Activated CD4-positive, CD25-positive, alpha-beta regulatory T cell treated with anti-CD3 and anti-CD28 coated beads, Interleukin-2, amount 50 U/mL, for 72 hours (primary cell): ENCODE measurements around the gene GABBR2.
"Not testable (repeated sequence)": the region's sequence is repeated elsewhere in the genome, so short reads cannot be mapped to it uniquely, and the experiment has no call there.

Experiments
- DNase-seq: peaks from one replicate; pipeline ENCODE4 v3.0.0; 2021

GABBR2 gene

DNA sequence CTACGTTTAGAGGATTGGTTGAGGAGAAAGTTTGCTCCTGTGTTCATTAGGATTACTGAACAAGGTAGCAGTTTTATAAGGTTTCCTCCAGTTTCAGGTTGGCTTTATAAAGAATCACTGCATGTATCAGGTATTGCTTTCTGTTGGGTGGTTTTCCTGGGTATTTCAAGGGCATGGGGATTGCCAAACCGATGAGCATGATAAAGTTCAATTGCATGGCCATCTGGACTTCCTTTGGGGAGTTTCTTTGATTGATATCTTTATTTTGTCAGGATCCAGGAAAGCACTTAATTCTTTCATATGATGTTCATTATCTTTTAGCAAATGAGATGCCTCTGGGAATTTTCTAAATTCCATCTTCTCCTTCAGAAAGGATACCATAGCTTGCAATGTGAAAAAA, 10.3 kb upstream of the GABBR2 start:
- no peak for DNase-seq

DNA sequence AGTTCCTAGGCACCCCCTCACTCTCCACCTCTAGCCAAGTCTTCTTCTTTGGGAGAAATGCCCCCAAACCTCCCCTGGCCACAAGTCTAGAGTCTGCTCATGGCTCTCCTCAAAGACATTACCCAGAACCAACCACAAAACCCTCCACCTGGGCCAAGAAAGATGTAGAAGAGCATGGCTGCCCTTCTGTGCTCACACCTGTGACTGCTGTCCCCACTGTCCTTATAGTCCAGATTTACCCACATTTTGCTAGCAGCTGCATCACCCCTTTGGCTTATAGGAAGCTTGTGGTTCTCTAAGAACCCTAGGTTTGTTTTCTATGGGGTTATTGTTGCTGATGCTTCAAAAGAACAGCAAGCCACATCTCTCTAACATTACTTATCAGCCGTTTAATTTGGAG, 6.1 kb upstream of the GABBR2 start:
- DNase-seq = no peak

DNA sequence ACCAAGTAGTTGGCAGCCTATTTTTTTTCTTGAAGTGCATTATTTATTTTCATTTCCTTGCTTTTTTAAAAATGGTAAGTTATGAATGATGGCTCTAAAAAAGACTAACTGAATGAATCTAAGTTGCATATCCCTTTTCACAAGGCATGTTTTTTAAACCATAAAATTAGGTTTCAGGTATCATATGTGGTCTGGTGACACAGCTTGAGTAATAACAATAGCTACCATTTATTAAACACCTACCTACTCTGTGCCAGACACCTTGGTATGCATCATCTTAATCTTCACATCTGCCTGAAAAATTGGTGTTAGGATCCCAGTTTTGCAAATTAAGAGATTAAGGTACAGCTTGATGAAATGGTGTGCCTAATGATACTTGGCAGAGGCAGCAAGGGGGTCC, 4.3 kb upstream of the GABBR2 start:
- DNase-seq = no peak

DNA sequence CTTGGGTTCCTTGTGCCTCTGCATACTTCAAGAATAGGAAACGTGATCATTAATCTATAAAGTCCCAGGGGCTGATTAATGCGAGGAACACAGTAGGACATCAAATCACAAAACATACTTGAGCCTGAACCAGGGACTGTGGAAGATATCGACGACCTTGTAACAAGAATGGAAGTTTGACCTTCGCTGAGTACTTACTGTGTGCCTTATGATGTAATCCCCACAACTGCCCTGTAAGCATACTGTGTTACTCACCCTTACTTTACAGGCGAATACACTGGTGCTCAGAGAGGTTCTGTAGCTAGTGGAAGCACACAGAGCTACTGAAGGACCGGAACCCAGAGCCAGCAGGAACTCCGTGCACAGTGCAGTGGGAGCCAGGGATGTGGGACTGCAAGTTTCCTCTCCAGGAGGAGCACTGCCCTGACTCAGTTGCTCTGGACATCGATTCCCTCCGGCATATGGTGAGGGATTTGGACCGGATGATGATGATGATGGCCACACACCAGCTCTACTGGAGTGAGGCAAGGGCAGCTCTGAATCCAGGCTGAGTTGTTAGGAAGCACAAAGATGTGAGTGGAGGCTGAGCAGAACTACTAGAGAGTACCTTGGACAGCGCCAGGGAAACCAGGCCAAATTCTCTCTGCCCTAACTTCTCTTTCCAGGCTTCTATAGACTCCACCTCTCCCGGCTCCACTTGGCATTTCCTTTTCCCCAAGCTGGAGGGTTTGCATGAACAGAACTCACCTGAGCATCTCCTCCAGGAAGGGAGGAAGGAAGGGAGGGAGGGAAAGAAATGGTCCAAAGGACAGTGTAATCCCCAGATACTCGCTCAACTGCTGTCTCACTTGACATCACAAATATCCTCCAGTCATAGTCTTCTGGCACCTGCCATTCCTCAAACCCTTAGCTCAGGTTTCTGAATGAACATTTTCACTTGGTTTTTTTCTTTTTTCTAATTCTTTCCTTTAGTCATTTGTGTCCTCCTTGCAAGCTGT, 1.5 kb upstream of the GABBR2 start:
- DNase-seq = no peak

DNA sequence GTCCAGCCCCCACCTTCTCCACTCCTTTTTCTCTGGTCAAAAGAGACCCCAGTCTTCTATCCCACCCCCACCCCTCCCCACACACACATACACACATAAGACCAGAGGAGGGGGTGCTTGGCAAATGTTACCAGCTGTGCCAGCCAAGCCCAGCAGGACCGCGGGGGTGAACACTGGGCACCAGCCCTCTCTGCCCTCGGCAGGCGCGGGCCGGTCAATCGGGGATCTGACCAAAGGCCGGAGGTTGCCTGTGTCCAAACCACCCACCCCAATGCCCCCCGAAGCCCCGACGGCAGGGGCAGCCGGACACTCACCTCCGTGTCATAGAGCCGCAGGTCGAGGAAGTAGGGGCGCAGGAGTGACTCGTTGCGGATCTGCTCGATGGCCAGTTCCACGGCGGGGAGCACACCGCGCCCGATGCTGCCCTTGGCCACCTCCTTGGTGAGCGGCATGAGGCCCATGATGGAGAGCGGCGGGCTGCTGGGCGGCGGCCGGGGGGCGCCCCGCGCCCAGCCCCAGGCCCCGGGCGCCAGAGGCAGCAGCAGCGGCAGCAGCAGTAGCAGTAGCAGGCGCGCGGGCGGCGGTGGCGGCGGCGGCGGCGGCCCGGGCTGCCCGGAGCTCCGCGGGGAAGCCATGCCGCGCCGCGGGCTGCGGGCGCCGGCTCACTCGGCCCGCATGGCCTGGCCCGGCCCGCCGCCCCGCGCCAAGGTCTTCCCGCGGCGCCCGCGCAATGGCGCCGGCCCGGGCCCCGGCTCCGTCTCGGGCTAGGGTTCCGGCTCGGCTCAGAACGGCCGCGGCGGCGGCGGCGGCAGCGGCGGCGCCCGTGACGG, 417 bp downstream of the GABBR2 start:
- no peak for DNase-seq

DNA sequence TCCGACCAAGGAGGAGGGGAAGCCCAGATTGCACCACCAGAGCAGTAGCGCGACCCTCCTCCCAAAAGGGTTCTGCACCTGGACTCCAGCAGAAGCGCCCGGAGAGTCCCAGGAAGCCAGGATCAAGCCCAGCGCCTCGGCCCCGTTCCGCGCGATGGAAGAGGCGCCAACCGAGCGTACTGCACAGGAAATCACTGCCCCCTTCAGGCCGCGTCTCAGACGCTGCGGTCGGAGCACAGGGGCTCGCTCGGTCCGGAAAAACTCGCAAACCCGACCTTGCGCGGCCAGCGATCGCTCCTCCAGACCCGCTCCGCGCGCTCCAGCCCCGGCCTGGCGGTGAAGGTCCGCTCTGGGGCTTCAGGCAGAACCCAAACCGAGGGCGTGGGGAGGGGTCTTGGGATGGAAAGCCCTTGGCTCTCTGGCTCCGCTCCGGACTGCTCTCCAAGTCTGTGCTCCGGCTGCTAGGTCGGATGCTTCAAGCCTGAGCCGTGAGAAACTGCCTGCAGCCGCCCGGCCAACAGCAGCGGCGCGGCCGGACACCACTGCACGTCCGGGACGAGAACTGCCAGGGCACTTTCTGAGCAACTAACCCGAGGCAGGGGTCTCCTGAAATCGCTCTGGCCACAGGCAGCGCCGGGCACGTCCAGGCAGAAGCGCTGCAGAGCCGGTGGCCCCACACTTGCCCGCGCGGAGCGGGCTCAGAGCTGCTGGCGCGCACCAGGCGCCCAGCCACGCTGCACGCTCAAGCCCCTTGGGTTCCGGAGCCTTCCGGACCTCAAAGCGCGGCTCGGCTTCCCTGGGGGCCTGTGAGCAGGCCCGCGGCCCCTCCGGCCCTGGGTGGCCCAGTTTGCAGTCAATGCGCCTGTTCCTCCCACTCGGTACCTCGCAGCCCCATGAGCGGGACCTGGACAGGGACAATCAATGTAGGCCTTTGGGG, 1.3 kb downstream of the GABBR2 start:
- no peak for DNase-seq

DNA sequence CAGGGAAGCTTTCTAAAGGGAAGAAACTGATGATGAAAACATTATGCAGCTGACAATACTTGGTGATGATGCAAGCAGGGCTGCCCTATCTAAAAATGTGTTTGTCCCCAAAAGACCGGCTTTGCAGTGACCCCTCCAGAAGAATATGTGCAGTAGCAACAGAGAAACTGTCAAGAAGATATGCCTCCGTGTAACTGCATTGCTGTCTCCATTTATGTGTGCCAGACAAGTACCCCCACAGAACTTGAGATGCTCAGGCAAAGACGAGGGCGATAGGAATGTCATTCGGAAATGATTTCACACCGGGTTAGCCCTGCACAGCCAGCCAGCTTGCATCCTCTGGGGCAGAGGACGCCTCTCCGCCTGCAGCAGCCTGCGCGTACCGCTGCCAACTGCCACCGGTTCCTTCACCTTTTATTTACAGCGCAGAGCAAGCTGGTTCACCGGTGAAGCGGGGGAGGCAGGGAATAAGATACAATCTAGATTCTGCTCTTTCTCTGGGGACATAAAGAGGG, 2.0 kb downstream of the GABBR2 start:
- no peak for DNase-seq

DNA sequence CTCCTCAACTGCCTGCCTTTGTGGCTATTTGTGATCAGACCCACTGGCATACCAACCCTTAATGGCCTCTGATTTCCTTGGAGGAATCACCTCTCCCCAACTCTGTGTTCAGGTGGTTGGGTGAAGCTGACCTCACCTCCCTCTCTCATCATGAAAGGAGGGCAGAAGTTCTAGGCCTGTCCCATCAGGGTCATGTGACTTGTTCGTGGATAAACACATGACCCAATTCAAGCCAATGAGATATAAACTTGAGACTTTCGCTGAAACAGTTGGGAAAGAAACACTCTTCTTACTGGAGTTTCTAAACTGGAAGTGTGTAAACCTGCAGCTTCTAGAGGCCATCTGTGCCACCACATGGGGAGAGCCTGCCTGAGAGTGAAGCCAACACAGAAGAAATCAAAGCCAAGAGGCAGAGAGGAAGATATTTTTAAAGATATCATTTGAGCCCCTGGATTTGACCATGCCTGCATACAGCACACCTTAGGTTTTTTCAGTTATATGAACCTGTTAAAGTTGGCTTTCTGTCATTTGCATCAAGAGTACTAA, 5.8 kb downstream of the GABBR2 start:
- no peak for DNase-seq

DNA sequence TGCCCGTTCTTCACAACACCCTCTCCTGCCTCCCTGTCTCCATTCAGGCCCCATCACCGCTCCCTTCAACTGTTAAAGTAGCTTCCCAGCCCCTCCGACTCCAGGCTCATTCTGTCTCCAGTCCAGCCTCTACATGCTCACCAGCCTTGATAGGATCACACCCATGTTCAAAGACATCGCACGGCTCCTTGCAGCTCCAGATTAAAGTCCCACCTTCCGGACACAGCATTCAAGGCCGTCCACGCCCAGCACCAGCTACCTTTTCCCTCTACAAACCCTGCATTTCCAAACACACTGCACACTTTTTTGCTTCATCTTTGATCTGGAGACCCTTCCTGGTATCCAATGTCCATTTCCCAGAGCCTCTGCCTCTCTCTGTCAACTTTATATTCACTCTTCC, 6.4 kb downstream of the GABBR2 start:
- DNase-seq = no peak

DNA sequence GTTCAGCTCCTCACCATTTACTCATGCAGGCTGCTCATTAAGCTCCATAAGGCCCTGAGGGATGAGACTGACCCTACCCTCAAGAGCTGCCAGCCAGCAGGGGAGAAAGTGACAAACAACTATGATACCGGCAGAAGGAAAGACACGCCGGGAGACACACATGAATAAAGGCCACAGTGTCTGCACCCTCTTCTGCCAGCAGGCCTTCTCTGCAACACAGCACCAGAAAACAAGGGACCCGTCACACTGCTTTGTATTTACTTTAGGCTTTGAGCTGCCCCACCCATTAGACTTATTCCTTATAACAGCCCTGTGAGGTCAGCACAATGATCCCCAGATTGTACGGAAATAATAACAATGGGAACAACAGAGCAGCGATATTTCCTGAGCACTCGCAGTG, 7.2 kb downstream of the GABBR2 start:
- no peak for DNase-seq

DNA sequence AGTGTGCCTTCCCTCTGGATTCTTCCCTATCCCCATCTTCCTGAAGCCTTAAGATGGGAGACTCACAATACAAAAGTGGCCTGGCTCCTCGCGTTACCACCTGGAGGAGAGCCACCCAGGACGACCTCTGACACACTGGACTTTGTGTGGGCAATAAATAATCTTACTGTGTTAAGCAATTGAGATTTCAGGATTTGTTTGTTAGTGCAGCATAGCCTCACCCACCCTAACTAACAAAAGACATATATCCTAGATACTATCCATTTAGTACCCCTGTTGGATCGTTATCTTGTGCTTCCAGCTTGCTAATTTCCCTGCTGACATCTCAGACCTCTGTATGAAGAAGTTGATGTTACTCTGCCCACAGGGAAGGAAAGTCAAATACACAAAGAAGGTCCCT, 7.9 kb downstream of the GABBR2 start:
- DNase-seq = no peak

DNA sequence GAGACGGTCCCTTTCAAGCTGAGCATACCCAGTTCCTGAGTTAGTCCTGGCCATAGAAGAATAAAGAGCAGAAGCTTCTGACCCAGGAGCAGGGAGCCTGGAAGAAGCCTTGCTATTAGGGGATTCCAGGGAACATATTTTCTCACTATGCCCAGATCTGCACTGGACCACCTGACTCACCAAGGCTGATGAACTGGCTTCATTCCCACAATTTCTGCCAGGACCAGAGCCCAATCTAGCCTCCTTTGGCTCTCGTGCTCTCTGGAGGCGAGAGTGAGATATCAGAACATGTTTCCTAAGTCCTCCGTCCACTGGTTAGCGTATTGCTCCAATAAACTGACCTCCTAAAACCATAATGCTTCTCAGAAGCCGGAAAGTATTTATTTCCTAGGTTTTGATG, 9.9 kb downstream of the GABBR2 start:
- DNase-seq = no peak

DNA sequence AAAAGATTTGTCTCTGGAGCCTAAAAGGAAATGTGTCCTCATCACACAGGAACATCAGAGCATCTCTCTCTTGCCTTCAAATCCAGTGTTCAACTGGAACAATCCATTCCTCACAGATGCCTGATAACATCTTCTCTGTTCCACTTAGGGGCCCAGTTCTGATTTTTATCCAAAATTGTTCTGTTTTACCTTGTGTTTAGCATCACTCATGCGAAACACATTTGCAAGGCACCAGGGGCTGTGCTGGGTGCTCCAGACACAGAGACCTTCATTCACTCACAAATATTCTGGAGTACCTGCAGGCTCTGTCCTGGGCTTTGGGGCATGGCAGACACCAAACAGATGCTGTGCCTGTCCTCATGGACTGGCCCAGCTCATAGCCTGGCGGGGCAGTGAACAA, 13.8 kb downstream of the GABBR2 start:
- DNase-seq = no peak

DNA sequence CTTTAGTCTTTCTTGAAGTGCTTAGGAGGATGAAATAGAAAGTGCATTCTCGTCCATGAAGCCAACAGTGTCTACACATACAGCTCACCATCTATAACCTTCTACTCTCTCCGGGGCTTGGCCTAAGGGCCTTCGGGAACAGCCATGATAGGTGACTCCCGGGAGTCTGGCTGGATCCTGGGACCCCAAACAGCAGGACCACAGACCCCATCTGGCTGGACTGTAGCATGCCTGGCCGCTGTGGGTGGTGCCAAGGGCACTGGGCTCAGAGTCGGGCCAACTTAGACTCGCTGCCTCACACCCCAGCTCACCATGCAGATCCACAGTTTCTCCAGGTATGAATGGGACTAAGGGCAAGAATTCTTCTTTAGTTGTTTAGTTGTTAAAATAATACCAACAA, 16.3 kb downstream of the GABBR2 start:
- no peak for DNase-seq

DNA sequence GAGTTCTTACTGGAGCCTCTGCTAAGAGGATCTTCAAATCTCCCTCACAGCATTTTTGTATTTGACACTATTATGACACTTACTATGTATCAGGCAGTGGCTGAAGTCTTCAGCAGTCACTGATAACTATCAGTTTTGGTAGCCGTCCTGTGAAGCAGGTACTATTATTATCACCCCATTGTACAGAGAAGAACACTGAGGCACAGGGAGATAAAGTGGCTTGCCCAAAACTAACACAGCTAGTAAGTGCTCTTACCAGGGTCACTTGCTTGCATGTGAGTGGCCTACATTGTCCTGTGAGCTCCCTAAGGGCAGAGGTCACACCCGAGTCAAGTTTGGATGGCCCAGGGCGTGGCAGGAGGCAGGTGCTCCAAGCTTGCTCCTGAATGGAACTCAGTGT, 16.8 kb downstream of the GABBR2 start:
- no peak for DNase-seq

DNA sequence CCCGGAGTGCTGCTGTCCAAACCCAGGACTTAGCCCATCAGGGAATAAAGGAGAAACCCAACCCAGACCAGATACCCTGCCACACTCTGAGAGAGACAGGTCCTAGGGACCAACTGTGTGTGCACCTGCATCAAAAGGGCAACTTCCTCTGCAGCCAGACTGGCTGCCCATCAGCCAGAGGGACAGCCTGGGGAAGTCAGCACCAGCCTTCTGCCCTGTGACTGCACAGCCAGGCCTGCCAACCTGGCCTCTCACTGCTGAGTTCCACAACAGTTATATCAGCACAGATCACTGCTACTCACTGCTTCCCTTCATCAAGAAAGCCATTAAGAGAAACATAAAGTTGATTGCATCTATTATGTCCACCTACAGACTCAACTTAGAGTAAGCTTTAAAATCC, 18.0 kb downstream of the GABBR2 start:
- no peak for DNase-seq

DNA sequence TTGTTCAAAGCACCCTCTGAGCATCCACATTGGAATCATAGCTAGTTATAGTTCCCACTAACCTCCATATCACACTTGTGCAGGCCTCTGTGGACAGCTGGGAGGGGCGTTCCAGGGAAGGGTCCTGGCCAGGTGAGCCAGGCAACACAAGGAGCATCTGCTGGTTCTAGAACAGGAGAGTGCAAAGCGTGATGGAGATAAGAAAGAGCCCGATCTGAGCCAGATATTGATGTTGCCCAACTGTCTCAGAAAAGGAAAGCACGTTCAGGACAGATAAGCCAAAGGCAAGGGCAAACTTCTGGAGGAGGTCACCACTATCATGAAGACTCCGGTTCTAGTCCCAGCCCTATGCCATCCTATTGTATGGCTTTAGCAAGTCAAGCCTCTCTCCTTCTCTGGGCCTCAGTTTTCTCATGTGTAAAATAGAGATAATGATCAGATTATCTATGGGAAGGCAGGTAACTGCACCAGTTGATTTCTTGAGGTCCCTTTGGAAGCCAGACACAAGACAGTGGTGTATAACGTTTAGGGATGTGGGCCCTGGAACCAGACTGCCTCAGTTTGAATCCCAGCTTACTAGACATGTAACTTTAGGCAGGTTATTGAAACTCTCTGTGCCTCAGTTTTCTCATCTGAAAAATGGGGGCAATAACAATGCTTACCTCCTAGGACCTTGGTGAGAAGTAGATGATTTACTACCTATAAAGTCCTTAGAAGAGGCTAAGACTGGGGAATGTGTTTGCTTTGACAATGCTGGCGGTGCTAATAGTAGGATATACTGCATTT, 19.8 kb downstream of the GABBR2 start:
- no peak for DNase-seq

DNA sequence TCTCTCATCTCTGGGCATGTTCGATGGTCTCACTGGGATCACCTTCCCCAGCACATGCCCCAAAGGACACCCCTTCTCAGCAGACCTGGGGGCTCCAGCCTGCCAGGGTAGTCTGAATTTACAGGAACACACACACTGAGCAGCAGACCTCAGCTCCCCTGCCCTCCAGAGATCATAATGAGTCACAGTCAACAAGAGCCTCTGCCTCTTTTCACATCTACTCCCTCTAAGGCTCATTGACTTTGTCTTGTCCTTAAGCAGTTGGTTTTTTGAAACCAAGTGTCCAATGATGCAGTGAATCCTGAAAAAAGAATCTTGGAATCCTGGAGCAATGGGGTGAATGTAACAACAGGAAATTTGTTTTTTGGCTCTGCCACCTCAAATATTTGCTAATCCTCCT, 20.8 kb downstream of the GABBR2 start:
- DNase-seq = no peak

DNA sequence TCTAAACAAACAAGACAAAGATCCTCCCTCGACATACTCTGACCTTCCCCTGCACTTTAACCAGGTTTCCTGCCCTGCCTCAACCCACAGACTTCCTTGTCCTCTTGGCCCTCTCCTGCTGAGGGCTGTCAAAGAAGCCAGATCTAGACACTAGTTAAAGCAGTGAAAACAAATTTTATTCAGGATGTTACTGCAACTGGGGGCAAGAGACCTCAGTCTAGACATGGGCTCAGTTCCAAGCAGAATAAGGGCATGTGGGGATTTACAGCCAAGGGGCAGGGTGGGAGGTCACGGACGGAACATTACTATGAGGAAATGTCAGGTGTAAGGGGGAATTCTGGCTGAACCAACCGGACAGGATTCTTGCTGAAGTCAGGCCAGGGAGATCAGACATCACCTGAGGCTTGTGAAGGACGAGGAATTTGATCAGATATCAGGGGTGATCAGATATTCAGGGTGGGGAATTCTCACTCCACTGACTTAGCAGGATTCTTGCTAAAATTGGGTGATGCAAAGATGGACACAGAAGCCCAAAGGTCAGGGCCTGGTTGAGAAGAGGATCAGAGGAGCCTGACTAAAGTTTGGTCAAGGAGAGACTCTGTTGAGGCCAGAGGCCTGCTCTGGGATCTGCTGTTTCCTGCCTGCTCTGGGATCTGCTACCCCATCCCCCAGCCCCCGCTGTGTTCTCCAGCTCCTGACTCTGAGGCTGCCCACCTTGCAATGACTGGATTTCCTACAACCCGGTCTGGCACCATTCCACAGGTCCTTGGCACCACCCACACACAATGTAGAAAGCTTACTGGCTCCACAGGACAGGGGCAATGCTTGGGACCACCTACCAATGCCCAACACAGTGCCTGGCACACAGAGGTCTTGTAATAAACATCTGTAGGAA, 21.5 kb downstream of the GABBR2 start:
- DNase-seq = no peak

DNA sequence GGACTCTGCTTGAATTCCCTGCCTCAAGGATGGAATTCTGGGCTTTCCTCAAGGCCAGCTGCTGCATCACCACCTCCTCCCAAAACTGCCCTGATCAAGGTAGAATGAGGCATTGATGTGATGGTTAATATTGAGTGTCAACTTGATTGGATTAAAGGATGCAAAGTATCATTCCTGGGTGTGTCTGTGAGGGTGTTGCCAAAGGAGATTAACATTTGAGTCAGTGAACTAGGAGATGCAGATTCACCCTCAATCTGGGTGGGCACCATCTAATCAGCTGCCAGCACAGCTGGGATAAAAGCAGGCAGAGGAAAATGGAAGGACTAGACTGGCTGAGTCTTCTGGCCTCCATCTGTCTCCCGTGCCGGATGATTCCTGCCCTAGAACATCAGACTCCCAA, 23.9 kb downstream of the GABBR2 start:
- DNase-seq = not testable (repeated sequence)
